H1 (cell line): ENCODE results near the gene CHMP4B.

Experiments
- KDM1A ChIP-seq: fragments of 200-600, 300-600 bp; sonication (generic); IDR thresholded peaks from 2 replicates; pipeline ENCODE4 v1.7.1; 2016; ENCODE audit warnings: mild to moderate bottlenecking, low read length, borderline replicate concordance
- POLR2A ChIP-seq, 2 experiments: IDR thresholded peaks; 1 replicate in 1 of 2; 2 replicates in 1 of 2; pipeline ENCODE4 v1.6.1; 2011; ENCODE audit warnings: low read depth in 2 of 2, low read length in 2 of 2, mild to moderate bottlenecking in 2 of 2; ENCODE audit errors: control extremely low read depth in 1 of 2
- POLR2AphosphoS5 ChIP-seq: IDR thresholded peaks from 2 replicates; pipeline ENCODE4 v1.6.1; 2011; ENCODE audit warnings: low read depth, low read length
- ZNF274 ChIP-seq: IDR thresholded peaks from 2 replicates; pipeline ENCODE4 v1.7.0; 2012; ENCODE audit warnings: low read length, borderline replicate concordance; ENCODE audit errors: extremely low read depth

GRCh38 chr20:33852626-33853506 lies 41.7 kb downstream of the CHMP4B start:
- TF ChIP-seq POLR2A (IDR thresholded peaks at IDR 0.05; ENCODE audit: control extremely low read depth in 1 of 2, low read depth in 2 of 2, low read length in 2 of 2): no peak
- TF ChIP-seq KDM1A: no peak
- no peak for TF ChIP-seq ZNF274
- TF ChIP-seq POLR2AphosphoS5: no peak
